Muscle of back (tissue), 11 donors: ENCODE data around the gene GPR27. TPM values are rescaled to one million over a fixed set of nuclear protein-coding genes. Genes with fewer than 3 reads are reported as not detected.

Source experiments
- DNase-seq, 3 donors: peaks; one replicate each; pipeline versions ENCODE4 v3.0.0 to v3.0.0-alpha.2; 2013
- polyA plus RNA-seq, 10 donors: library from polyadenylated mRNA; unstranded; fragments of 120-200 nt; gene quantifications; one replicate each; pipeline ENCODE4 v1.2.1, GENCODE V29; 2013; ENCODE audit not compliant: insufficient read length in 10 of 10

GPR27 gene
- polyA plus RNA-seq, 10 donors, result 2.1 to 7.1 (median 2.7) TPM

GRCh38 chr3:71728632-71729342 lies 24.9 kb upstream of the GPR27 start:
- no peak for DNase-seq

DNA sequence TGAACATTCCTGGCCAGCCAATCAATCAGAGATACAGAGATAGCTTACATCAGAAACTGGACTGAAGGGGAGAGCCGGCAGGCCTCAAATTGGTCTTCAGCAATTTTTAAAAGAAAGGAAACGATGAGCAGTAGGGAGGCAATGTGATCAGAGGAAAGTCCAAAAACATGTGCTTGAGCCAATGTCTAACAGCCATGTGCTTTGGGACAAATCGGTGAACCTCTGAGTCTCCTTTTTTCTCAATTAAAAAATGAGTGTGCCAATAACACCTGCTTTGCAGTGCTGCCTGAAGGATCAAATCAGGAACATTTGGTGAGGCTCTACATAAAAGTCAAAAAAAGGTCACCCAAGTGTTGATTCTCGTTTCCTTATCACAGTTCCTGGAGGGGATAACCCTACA lies 21.0 kb upstream of the GPR27 start:
- DNase-seq, result no peak

- DNase-seq, result no peak
Observed at GRCh38 chr3:71733319-71733718, 20.3 kb upstream of the GPR27 start.

- DNase-seq, result no peak
Observed at GRCh38 chr3:71734881-71735280, 18.8 kb upstream of the GPR27 start.

GRCh38 chr3:71742621-71743020 lies 11.0 kb upstream of the GPR27 start:
- DNase-seq, result no peak

DNA sequence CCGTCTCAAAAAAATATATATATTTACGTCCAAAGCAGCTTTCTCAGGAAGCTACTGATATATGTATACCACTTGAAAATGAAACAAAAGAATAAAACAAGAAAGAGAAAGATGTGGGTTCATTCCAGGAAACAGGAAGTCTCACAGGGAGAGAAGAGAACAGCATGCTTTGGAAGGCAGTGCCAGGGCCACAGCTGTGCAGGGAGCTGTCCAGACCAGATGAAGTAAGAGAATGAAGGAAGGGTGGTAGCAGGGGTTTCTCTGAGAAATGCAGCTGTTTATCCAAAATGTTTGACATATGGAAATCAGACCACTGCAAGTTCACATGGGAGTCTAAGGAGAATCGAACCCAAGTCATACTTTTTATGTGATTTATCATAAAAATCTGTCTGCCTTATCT lies 8.9 kb upstream of the GPR27 start:
- DNase-seq, result no peak

- DNase-seq, result no peak
Observed at GRCh38 chr3:71751602-71752001, 2.1 kb upstream of the GPR27 start.

DNA sequence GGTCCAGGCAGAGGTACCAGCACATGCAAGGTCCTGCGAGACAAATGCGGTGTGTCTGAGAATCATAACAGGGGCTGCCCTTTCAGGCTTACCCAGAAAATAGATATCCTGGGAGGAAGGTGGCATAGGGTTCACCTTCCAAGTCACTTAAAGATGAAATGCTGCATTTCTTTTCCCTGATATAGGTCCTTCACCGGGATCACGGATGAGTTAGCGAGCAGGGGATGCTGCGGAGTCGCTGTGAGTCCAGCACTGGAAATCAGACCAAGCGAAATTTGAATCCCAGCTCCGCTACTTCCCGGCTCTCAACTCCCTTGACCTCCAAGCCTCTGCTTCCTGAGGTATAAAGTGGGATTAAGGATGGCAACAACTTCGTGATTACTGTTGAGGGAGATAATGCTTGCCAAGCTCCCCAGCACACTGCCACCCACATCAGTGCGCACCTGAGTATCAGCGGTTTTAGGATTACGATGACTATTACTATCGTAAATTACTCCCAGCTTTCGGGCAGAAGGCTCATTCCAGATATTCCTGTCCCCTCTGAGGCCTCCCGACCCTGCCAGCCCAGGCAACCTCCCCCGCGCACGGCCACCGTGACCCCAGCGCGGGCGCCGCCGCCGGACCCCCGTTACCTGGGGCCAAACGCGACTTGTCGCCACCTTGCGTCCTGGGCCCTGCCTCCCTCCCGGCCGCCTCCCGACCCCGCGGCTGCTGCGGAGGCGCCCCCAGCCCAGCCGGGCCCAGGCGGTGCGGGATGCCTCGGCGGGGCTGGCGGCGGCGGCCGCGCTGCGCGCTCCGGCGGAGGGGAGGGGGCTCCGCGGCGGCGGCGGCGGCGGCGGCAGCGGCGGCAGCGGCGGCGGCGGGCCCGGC lies 589 bp upstream of the GPR27 start:
- peak in 1 of 3 donors; percentile 48 for DNase-seq

GRCh38 chr3:71754610-71755253 lies 1.1 kb downstream of the GPR27 start:
- DNase-seq, result peak in 1 of 3 donors; percentile 22

GRCh38 chr3:71758091-71758490 lies 4.4 kb downstream of the GPR27 start:
- DNase-seq, result no peak

DNA sequence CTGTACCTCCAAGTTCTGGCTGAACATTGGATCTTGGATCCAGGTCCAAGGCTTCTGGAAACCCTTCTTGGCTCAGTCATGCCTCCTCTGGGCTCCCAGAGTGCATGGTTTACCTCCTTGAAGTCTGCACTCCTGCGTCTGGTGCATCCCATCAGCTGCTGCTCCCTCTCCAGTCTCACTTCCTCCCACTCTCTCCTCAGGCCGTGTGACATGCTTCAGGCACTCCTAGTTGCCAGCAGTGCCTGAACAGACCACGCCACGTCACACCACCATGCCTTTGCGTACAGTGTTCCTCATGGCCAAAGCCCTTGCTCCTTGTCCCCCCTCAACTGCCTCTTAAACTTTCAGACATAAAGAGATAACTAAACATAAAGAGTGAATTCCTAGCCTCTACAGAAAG lies 5.7 kb downstream of the GPR27 start:
- DNase-seq, result no peak

GRCh38 chr3:71760140-71760539 lies 6.5 kb downstream of the GPR27 start:
- DNase-seq, result no peak

- DNase-seq, result no peak
Observed at GRCh38 chr3:71763426-71763825, 9.8 kb downstream of the GPR27 start.

DNA sequence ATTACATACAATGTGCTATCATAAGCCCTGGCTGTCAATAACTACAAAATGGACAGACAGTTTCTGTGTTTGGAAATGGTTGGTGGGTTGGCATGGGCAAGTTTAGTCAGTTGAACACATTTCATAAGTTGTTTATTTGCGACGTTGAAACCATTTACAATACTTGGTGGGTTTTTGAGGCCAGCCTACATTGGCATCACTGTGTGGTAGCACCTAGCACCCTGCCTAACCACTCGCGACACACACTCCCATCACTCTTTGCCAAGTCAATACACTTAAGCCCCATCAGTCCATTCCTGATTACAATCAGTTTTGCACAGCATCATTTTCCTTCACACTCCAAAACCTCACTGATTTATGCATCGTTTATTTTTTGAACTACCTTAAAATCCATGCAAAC lies 17.5 kb downstream of the GPR27 start:
- DNase-seq, result no peak

- no peak for DNase-seq
Observed at GRCh38 chr3:71771884-71772283, 18.2 kb downstream of the GPR27 start.

- DNase-seq, result no peak
Observed at GRCh38 chr3:71776538-71776937, 22.9 kb downstream of the GPR27 start.

DNA sequence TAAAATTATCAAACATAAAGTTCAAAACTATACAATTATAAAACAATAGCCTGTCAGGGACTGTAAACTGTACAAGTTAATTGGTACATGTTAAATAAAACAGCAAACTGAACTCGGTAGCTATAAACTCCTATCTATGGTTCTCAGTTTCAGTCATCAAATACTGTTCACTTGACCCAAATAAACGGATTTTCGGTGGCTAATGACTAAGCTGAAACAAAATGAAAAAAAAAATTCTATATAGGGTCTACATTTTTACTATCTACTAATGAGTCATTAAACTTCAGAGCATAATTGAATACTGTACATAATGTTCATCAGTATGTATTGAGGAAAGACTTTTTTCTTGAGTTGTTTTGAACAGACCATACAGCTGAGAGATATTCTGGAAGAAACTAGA lies 24.7 kb downstream of the GPR27 start:
- no peak for DNase-seq

DNA sequence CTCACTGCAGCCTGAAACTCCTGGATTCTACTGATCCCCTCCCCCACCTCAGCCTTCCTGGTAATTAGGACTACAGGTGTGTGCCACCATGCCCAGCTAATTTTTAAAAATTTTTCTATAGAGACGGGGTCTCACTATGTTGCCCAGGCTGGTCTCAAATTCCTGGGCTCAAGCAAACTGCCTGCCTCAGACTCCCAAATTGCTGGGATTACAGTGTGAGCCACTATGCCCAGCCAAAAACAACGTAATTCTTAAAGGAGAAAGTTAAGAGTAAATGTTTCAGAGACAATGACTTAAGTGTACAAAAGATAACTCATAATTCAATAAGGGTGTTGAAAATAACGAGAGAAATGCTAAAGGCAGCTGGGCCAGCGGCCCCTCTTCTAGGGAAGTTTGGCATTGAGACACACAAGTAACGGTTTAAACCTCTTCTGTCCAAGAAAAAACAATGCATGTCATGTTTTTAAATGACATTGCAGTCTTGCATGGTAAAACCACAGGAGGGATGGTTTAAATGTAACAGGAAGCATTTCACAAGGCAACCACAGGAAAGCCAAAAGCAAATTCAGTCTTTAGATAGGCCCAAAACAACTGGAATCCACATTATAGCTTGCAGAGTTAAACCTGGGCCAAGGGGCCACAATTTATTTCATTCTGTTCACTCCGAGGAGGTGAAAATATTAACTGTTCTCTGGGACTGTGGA lies 26.2 kb downstream of the GPR27 start:
- DNase-seq, result peak in 1 of 3 donors; percentile 31

- DNase-seq, result no peak
Observed at GRCh38 chr3:71780430-71780829, 26.8 kb downstream of the GPR27 start.

DNA sequence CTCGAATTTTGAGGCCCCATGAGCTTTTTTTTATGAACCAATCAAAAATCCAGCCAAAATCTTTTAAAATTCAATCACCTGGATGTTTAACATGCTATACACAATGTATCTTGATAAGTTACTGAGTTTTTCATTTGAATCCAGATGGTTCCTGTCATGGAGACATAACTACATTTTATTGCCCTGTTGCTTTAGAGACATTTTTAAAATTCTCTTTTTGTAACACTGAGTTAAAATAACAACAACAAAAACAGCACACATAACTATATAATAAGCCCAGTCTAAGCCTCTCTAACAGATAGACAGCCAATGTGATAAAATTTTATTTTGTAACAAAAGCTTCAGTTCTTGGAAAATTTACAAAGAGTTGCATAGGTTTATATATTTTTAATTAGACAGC lies 29.5 kb downstream of the GPR27 start:
- no peak for DNase-seq

- peak in 1 of 3 donors; percentile 45 for DNase-seq
Observed at GRCh38 chr3:71784201-71784913, 30.7 kb downstream of the GPR27 start.
